C1 segment of cervical spinal cord (tissue), 14 donors: ENCODE results near the gene SLC17A5.
"Not testable (repeated sequence)": the region's sequence is repeated elsewhere in the genome, so short reads cannot be mapped to it uniquely, and the experiment has no call there.

ENCODE experiments used
- DNase-seq, 14 donors: peaks; one replicate each; lab custom pipeline; 2025; lab: John Stamatoyannopoulos, UW

Gene SLC17A5

DNA sequence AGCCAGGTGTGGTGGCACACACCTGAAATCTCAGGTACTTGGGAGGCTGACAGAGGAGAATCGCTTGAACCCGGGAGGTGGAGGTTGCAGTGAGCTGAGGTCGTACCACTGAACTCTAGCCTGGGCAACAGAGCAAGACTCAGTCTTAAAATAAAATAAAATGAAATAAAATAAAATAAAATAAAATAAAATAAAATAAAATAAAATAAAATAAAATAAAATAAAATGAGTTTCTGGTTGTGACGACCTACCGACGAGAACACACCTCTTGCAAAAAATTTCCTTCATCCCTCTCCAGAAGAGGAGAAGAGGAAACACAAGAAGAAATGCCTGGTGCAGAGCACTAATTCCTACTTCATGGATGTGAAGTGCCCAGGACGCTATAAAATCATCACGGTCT, 35.7 kb downstream of the SLC17A5 start:
- DNase-seq = not testable (repeated sequence)

DNA sequence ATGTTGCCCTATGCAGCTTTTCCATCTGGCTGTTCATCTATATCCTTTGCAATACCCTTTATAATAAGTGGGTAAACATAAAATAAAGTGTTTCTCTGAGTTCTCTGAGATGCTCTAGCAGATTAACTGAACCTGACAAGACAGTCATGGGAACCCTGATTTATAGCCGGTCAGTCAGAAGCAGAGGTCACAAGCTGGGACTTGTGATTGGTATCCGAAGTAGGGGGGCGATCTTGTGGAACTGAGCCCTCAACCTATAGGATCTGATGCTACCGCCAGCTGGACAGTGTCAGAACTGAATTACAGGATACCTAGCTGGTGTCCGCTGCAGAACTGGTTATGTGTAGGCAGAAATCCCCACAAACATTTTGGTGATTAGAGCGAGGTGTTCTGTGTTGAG, 39.0 kb downstream of the SLC17A5 start:
- DNase-seq = no peak

- no peak for DNase-seq
Observed at GRCh38 chr6:73613806-73614536, 39.8 kb downstream of the SLC17A5 start.

GRCh38 chr6:73612611-73613010, 41.2 kb downstream of the SLC17A5 start:
- no peak for DNase-seq

DNA sequence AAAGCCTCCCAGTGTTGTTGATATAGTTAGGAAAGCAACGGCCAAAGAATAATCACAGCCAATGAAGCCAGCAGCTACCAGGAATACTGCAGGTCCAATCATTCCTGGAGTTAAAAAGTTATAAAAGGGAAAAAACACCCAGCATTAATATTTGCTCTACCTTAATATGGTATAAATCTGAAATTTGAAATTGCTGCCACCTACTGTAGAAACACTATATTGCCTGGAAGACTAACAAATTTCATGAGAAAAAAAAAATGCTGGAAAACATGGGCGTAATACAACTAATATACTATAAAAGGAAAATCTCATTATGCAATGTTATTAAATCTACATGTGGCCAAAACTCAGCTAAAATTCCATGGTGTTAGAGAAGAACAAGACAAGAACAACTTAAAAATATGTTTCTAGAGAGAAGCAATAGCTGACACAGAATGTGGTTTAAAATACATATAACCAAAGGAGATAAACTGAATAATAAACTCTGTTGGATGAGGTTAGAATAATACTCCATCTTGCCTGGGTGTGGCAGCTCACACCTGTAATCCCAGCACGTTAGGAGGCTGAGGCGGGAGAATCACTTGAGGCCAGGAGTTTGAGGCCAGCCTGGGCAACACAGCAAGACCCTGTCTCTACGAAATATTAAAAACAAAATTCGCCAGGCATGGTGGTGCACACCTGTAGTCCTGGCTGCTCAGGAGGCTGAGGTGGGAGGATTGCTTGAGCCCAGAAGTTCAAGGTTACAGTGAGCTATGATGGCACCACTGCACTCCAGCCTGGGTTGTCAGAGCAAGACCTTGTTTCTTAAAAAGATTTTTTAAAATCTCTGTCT, 43.1 kb downstream of the SLC17A5 start:
- peak in 2 of 14 donors; percentile 10 to 12 for DNase-seq

DNA sequence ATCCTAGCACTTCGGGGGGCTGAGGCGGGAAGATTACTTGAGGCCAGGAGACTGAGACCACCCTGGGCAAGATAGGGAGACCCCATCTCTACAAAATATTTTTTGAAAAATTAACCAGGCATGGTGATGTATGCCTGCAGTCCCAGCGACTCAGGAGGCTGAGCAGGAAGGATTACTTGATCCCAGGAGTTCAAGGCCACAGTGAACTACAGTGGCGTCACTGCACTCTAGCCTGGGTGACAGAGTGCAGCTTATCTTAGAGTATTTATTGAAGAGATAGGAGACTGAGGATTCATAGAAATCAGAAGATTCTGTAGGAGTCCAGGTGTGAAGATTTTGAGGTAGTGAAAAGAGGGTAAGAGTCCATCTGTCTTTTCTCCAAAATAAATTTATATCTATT, 45.0 kb downstream of the SLC17A5 start:
- no peak for DNase-seq

DNA sequence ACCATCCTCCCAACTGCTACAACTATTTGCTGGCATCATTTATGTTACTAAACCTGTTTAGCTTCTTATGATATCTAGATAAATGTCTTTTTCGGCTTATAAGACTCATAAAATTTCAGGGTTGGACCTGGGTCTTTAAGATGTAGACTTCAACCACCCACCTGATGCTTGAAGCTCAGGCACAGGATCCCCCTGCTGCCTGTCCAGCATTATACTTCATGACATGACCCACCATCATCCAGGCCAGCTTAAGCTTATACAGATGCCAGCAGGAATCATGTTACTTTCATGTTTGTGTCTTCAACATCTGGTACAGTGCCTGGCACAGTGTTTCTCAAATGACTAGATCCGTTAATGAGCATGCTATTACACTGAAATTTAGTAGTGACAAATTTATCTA, 47.4 kb downstream of the SLC17A5 start:
- no peak for DNase-seq

GRCh38 chr6:73604461-73604860, 49.3 kb downstream of the SLC17A5 start:
- no peak for DNase-seq

- no peak for DNase-seq
Observed at GRCh38 chr6:73604020-73604419, 49.8 kb downstream of the SLC17A5 start.

- peak in 1 of 14 donors; percentile 24 for DNase-seq
Observed at GRCh38 chr6:73586416-73586974, 67.3 kb downstream of the SLC17A5 start.

- DNase-seq = peak in 8 of 14 donors; percentile 6 to 62 (median 18)
Observed at GRCh38 chr6:73585566-73586415, 68.0 kb downstream of the SLC17A5 start.

- no peak for DNase-seq
Observed at GRCh38 chr6:73581293-73581692, 72.5 kb downstream of the SLC17A5 start.

- DNase-seq = peak in 13 of 14 donors; percentile 17 to 90 (median 74)
Observed at GRCh38 chr6:73580247-73581149, 73.3 kb downstream of the SLC17A5 start.

GRCh38 chr6:73579851-73580246, 73.9 kb downstream of the SLC17A5 start:
- peak in 7 of 14 donors; percentile 41 to 73 (median 66) for DNase-seq

DNA sequence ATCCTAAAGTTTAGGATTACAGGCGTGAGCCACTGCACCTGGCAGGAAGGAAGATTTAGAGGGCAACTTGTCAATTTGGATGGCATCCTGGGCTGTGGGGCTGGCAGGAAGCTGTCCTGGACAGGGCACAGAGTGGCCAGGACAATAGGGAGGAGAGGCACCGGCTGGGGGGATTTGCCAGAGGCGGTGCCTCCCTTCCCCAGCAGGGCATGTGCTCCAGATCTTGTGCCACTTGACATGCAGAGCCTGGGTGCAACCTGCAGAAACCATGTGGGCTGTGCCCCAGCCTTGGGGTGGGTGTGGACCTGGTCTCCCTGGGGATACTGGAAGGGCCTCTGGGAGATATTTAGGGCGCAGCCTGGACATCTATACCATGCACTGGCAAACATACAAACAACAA, 74.4 kb downstream of the SLC17A5 start:
- peak in 6 of 14 donors; percentile 7 to 61 (median 24) for DNase-seq

- DNase-seq = no peak
Observed at GRCh38 chr6:73577676-73578075, 76.1 kb downstream of the SLC17A5 start.

GRCh38 chr6:73572531-73572930, 81.3 kb downstream of the SLC17A5 start:
- not testable (repeated sequence) for DNase-seq

- DNase-seq = not testable (repeated sequence)
Observed at GRCh38 chr6:73571218-73572181, 82.3 kb downstream of the SLC17A5 start.

DNA sequence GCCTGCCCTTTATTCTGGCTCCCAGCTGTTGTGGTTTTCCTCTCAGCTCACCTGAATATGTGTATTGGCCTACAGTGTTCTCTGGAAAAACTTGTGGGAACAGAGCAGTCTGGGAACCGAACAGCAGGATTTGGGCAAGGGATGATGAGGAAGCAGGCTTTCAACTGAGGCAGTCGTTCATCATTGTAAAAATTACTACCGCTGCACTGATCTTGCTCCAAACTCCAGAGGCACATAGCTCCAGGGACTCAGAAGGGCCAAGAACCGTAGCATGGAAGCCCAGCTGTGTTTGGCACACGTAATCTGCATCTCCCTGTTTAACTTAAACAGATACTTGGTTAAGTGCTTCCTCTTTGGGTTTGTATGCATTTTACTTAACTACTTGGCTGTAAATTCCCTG, 84.7 kb downstream of the SLC17A5 start:
- no peak for DNase-seq
